HTERT RPE-1 (cell line): ENCODE data around the gene MYL11.
"Not testable (repeated sequence)": the region's sequence is repeated elsewhere in the genome, so short reads cannot be mapped to it uniquely, and the experiment has no call there.

ENCODE experiments used
- in situ Hi-C: fragments of 300-500 bp; cut with MboI; formaldehyde crosslinking; loops from 4 replicates; pipeline ENCODE4 v1.14.3; 2020; ENCODE audit warnings: low sequenced_read_pairs

Gene MYL11

GRCh38 chr16:30374538-30374937 is at the start of gene MYL11:
Gene MYL11 (plus strand): TSS chr16:30374802. CDS start chr16:30374858, 56 bp downstream.
- in situ Hi-C loops: no loop called here

DNA sequence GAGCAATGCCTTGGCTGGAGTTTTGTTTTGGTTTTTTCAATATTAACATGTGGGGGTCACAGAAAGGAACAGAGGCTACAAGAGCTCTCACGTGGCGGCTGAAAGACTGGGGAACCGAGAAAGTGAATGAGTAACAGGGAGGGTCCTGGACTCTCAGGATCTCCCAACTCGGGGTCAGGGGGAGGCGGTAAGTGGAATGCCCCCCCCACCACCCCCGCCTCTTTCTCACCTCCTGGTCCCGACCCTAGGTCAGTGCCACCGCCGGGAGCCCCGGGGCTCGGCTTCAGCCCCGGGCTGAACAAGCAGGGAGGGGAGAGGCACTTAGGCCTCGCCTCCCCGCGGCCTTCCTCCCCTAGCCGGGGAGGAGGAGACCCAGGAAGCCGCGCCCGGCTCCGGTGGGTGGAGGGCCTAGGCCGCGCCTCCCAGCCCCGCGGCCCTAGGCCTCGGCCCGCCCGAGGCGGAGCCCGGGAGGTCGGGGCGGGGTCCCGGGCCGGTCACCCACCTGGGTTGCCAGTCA is 40.1 kb upstream of the MYL11 start:
- in situ Hi-C loops: not testable (repeated sequence)

DNA sequence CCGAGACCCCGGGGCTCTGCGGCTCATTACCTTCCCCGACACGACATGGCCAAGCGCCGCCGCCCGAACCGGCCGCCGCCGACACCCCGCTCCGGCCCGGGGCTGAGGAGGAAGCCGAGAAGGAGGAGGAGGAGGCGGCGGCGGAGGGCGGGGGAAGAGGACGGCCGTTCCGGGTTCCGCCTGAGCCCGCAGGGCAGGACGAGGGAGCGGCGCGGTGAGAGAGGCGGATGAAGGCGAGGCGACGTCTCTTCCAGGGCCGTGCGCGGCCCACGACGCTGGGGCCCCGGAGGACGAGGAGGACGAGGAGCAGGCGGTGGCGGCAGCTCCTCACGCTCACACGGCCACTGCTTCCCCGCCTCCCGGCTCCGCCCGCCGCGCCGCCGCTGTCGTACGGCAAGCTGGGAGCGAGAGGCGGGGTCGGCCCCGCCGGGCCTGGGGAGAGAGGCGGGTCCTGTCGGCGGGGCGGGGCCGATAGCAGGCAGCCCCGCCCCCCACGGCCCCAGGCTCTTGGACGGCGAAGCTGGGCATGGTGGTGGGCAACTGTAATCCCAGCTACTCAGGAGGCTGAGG is 39.5 kb upstream of the MYL11 start:
- in situ Hi-C loops: not testable (repeated sequence)

DNA sequence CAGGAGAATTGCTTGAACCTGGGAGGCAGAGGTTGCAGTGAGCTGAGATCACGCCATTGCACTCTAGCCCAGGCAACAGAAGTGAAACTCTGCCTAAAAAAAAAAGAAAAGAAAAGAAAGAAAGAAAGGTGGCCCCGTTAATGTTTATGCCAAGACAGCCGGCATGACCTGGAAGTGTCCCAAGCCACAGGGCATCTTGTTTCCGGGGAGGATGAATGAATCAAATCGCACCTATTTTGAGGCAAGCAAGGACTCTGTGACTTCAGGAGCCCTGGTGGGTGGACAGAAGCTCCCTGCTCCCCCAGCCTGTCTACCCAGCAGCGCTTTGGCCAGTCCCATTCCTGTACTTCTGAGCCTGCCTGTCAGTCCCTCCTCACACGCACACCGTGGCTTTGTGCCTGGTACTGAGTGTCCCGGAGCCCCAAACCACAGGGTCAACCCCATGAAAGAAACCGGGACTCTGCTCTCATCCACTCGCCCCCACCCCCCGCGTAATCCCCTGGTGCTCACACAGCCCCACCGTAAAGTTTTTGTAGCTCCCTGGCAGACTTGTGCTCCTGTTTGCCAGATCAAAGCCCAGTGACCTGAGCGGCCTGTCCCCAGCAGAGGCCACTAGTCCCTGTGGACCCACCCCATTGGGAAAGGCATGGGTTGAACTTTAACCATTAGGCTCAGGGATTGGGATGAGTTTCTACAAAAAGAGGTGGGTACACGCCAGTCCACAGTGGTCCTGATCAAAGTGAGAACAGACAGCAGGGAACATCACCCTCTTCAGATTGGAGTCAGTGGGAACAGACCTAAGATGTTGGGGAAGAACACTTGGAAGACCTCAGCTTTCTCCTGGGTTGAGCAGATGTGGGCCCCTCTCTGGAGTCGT is 38.8 kb upstream of the MYL11 start:
- in situ Hi-C loops: no loop called here

DNA sequence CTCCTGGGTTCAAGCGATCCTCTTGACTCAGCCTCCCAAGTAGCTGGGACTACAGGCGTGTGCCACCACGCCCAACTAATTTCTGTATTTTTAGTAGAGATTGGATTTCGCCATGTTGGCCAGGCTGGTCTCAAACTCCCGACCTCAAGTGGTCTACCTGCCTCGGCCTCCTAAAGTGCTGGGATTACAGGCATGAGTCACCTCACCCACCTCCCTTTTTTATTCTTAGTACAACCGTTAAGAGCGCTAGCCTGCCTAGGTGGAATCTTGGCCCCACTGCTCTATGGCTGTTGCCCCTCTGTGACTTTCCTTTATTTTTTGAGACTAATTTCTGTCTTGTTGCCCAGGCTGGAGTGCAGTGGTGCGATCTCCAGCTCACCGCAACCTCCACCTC is 36.6 kb upstream of the MYL11 start:
- in situ Hi-C loops: not testable (repeated sequence)

DNA sequence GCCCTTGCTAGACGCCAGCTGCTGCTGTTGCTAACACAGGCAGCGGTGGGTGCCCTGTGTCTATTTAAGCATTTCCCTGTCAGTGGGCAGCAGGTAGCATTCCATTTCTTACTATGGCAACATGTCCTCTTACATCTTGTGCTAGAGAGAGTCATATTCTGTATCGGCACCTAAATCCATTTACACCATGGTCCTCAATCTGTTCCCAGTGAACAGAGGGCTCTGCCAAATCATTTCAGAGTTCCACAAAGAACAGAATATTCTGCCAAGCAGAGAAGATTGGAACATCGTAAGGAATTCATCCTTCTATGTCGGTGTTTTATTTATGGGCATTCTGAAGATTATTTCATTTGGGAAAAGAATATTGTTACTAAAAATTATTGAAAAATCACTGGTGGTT is 35.9 kb upstream of the MYL11 start:
- in situ Hi-C loops: not testable (repeated sequence)

GRCh38 chr16:30340621-30341020 is 34.0 kb upstream of the MYL11 start:
- in situ Hi-C loops: no loop called here

- in situ Hi-C loops: not testable (repeated sequence)
These were observed 32.6 kb upstream of the MYL11 start for GRCh38 chr16:30341971-30342370.

DNA sequence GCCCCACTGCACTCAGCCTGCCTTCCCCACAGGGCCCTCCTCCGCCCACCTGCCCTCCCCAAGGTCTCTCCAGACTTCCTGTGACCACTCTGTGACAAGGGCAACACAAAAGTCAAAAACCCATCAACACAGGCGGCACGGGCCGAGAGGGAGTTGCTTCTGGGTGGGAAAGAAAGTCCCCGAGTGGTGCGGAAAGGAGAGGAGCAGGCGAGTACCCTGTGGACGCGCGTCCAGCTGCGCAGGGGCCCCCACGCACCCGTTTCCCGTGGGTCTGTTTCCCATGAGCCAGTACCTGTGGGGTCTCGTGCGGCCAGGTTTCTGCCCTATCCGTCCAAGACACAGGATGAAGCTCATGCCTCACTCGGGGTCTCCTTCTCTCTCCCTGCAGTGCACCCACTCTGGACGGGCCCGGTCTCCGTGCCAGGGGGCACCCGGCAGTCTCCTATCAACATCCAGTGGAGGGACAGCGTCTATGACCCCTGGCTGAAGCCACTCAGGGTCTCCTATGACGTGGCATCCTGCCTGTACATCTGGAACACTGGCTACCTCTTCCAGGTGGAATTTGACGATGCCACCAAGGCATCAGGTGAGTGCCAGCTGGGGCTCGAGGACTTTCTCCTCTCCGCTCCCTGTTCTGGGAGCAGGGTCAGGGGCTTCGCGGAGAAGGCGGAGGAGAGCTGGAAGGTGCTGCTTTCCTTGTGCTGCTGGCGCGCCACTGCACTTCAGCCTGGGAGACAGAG is 31.7 kb upstream of the MYL11 start:
- in situ Hi-C loops: no loop called here

DNA sequence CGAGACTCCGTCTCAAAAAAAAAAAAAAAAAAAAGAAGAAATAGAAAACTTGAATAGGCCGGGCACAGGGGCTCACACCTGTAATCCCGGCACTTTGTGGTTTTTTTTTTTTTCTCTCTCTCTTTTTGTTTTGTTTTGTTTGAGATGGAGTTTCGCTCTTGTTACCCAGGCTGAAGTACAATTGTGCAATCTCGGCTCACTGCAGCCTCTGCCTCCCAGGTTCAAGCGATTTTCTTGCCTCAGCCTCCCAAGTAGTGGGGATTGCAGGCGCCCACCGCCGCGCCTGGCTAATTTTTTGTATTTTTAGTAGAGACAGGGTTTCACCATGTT is 31.1 kb upstream of the MYL11 start:
- in situ Hi-C loops: not testable (repeated sequence)

DNA sequence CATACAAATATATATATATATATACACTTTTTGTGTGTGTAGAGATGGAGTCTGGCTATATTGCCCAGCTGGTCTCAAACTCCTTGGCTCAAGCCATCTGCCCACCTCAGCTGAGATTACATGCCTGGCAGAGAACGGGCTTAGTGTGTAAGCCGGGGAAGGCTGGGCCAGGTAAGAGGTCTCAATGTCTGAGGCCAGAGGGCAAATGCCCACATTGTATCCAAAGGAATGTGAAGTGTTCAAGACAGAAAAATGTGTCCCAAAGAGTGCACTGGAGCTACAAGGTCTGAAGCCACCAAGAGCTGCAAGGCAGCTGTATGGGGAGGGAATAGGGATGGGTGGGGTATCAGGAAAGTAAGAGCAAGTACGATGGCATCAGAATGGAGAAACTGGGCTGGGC is 28.3 kb upstream of the MYL11 start:
- in situ Hi-C loops: no loop called here

DNA sequence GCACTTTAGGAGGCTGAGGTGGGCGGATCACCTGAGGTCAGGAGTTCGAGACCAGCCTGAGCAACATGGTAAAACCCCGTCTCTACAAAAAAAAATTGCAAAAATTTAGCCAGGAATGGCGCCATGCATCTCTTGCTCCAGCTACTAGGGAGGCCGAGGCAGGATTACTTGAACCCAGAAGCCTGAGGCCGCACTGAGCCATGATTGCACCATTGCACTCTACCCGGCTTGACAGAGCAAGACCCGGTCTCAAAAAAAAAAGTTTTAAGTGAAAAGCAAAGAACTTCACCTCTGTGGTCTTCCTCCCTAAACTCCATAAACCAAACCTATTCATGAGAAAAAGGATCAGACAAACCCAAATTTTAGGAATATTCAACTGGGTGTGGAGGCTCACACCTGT is 26.5 kb upstream of the MYL11 start:
- in situ Hi-C loops: no loop called here

GRCh38 chr16:30348929-30349328 is 25.7 kb upstream of the MYL11 start:
- in situ Hi-C loops: no loop called here

DNA sequence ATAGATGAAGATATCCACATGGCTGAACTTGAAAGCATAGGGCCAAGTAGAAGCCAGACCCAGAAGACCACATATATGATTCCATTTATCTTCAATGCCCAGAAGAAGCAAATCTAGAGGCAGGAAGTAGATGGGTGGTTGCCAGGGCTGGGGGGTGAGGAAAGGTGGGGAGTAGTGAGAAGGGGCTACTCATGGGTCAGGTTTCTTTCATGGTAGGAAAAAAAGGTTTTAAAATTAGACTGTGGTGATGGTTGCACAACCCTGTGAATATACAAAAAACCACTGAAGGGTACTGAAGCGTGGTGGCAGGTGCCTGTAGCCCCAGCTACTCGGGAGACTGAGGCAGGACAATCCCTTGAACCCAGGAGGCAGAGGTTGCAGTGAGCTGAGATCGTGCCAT is 24.9 kb upstream of the MYL11 start:
- in situ Hi-C loops: no loop called here

DNA sequence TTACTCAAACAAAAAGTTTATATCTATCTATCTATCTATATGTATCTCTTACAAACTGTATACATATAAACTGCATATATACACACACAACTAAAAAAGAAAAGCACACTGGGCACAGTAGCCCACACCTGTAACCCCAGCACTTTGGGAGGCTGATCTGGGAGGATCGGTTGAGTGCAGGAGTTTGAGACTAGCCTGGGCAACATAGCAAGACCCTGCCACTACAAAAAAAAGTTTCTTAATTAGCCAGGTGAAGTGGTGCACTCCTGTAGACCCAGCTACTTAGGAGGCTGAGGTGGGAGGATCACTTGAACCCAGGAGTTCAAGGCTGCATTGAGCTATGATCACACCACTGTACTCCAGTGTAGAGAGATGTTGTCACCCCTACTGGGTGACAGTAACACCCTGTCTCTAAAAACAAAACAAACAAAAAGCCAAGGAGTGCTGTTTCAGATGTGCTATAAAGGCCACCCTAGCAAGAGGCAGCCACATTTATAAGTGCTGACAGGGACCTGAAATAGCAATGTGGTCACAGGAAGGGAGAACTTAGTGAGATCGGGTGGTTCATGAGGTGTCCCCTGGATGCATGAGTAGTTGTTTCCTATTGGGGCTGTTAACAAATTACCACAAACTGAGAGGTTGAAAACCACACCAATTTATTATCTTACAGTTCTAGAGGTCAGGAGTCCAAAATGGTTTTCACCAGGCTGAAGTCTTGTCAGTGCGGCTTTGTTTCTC is 24.3 kb upstream of the MYL11 start:
- in situ Hi-C loops: no loop called here

DNA sequence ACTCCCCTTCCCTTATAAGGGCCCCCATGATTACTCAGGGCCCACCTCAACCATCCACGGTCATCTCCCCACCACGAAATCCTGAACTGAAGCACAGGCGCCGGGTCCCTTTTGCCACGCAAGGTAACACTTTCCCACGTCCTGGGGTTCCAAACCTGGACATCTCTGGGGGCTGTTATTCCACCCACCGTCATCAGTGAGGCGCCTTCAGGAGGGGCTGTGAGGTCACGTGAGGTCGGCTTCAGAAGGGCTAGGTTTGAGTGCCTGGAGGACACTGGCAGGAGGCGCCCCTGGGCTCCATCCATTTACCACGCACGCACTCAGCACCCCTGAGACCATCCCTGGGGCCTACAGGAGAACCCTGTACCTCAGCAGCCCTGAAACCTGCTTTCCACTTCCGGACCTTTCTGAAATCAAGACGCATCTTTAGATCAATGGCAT is 23.6 kb upstream of the MYL11 start:
- in situ Hi-C loops: no loop called here

- in situ Hi-C loops: no loop called here
These were observed 22.8 kb upstream of the MYL11 start for GRCh38 chr16:30351586-30352419.

DNA sequence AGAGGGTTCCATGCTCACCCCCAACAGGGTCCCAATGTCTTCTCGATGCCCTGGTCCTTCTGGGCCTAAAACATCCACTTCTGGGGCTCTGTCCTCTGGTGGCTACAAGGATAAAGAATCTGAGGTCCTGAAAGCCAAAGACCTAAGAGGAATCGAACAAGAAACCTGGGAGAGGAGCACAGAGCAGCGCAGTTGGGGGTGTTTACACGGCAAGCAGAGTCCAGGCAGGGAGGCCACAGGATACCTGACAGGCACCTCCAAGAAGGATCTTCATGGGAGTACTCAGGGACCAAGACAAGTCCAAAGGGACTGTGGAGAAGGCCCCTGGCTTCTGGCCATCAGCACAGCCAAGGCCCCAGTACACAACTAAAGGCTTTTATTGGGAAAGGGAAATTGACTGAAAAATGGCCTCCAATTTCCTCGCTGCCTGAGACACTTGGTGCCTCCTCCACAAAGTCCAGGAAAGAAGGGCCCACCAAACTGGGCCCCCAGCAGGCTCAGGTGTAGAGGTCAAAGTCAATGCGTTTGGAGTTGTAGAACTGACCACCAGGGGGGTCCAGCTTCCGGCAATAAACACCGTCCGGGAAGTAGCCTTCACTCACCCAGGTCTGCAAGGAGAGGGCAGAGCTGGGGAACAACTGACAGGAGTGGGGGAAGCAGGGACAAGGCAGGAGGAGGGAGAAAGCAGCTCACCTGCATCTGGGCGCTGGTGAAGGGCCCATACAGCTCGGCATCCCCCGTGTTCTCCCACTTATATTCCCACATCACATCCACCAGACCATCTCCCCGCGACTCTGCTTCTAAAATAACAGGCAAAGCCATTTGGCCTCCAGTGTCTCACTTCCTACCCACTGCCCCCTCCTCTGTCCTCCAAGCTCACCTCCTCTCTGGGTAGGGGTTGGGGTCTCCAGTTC is 21.9 kb upstream of the MYL11 start:
- in situ Hi-C loops: no loop called here
